OCI-LY1 (cell line): ENCODE data around the gene SLC39A10.
"Not testable (repeated sequence)": the region's sequence is repeated elsewhere in the genome, so short reads cannot be mapped to it uniquely, and the experiment has no call there.

Experiments used
- CTCF ChIP-seq: fragments of 200-600 bp; sonication (generic), shearing (Covaris generic); IDR thresholded peaks from 2 replicates; pipeline ENCODE4 v1.5.1; 2017; ENCODE audit warnings: mild to moderate bottlenecking, antibody characterized with exemption, low read length, moderate library complexity, mixed read lengths
- EZH2 ChIP-seq: fragments of 200-600 bp; sonication (generic), shearing (Covaris generic); IDR thresholded peaks from 2 replicates; pipeline ENCODE4 v1.8.0; 2017; ENCODE audit warnings: borderline replicate concordance, mixed run types, mild to moderate bottlenecking, antibody characterized with exemption, low read length, moderate library complexity, mixed read lengths

DNA sequence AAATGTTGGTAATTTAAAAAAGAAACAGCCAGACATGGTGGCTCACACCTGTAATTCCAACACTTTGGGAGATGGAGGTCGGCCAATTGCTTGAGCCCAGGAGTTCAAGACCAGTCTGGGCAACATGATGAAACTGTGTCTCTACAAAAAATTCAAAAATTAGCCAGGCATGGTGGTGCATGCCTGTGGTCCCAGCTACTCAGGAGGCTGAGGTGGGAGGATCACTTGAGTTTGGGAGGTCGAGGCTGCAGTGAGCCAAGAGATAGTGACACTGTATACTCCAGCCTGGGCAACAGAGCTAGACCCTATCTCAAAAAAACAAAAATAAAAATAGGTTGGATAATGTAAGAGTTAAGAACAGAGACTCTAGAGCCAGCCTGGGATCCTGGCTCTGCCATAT lies 8.7 kb upstream of the SLC39A10 start:
- TF ChIP-seq EZH2, CTCF: not testable (repeated sequence)
